HCT116 (cell line): ENCODE data around the gene PCBP3. TPM values are rescaled to one million over a fixed set of nuclear protein-coding genes. Genes with fewer than 3 reads are reported as not detected.

Experiments used
- ATAC-seq: fragments of 200-7000 bp; cut with Tn5 transposase; 2 replicates; pipeline ENCODE4 v1.9.1; 2020; ENCODE audit warnings: mild to moderate bottlenecking, moderate library complexity
- BruUV-seq: library from RNA; stranded (reverse); fragments of 400-500 nt; replicated peaks from 2 replicates; lab custom pipeline; 2021; lab: Mats Ljungman, UMichigan
- CTCF ChIA-PET: fragments of 300-600 bp; sonication (Branson Sonifier 250); formaldehyde crosslinking; loops from one replicate; lab custom pipeline; 2021; ENCODE audit warnings: antibody characterized with exemption; lab: Charles Lee
- POLR2A ChIA-PET: fragments of 300-600, 350-600 bp; sonication (Branson Sonifier 250); formaldehyde crosslinking; loops from one replicate; lab custom pipeline; 2021; ENCODE audit warnings: antibody characterized with exemption; lab: Charles Lee
- RAD21 ChIA-PET, 2 experiments: fragments of 300-600 bp; sonication (Branson Sonifier 250); formaldehyde crosslinking; loops; one replicate each; lab custom pipeline; 2023; ENCODE audit warnings: low total read pairs in 2 of 2; ENCODE audit not compliant: uncharacterized antibody in 2 of 2, unreplicated experiment in 2 of 2, low non-redundant PET in 1 of 2; lab: Charles Lee
- DNase-seq: peaks from one replicate; pipeline ENCODE4 v3.0.0-alpha.2; 2010; ENCODE audit warnings: low read depth, low spot score
- H2AFZ ChIP-seq: fragments of 200-600 bp; shearing (Covaris generic), sonication (generic); 2 replicates; pipeline ENCODE4 v1.6.1; 2017; ENCODE audit warnings: low read depth, mixed run types, mixed read lengths, antibody characterized with exemption, low read length; ENCODE audit not compliant: poor library complexity, severe bottlenecking
- H3K27ac ChIP-seq: 2 replicates; pipeline ENCODE4 v1.5.1; 2012; ENCODE audit warnings: low read depth, low read length
- H3K27me3 ChIP-seq: fragments of 200-600 bp; sonication (generic); 2 replicates; pipeline ENCODE4 v1.6.1; 2016; ENCODE audit warnings: mixed run types, low read length, mixed read lengths; ENCODE audit not compliant: insufficient read depth
- H3K36me3 ChIP-seq, 2 experiments: fragments of 200-500 bp in 1 of 2; fragments of 200-600 bp in 1 of 2; sonication (Bioruptor generic) in 1 of 2; sonication (generic) in 1 of 2; 2 replicates each; pipeline versions ENCODE4 v1.5.1 to v1.6.1; 2014 to 2016; ENCODE audit warnings: low read length in 2 of 2, inconsistent platforms in 1 of 2, mixed read lengths in 1 of 2, mixed run types in 1 of 2; ENCODE audit not compliant: insufficient read depth in 2 of 2, control insufficient read depth in 1 of 2
- H3K4me1 ChIP-seq, 2 experiments: fragments of 200-600 bp in 1 of 2; sonication (generic) in 1 of 2; 2 replicates each; pipeline versions ENCODE4 v1.5.1 to v1.6.1; 2012 to 2017; ENCODE audit warnings: low read length in 2 of 2, inconsistent platforms in 1 of 2, mild to moderate bottlenecking in 1 of 2, mixed read lengths in 1 of 2, mixed run types in 1 of 2, moderate library complexity in 1 of 2; ENCODE audit not compliant: insufficient read depth in 2 of 2, control insufficient read depth in 1 of 2
- H3K4me2 ChIP-seq: fragments of 200-600 bp; sonication (generic); 2 replicates; pipeline ENCODE4 v1.6.1; 2017; ENCODE audit warnings: mixed run types, low read length, mixed read lengths
- H3K4me3 ChIP-seq, 2 experiments: fragments of 200-600 bp in 1 of 2; sonication (generic) in 1 of 2; replicated peaks in 1 of 2; 2 replicates each; pipeline ENCODE4 v1.5.1; 2011 to 2016; ENCODE audit warnings: low read length in 2 of 2, control low read depth in 1 of 2, low read depth in 1 of 2, mild to moderate bottlenecking in 1 of 2, mixed read lengths in 1 of 2, mixed run types in 1 of 2
- H3K79me2 ChIP-seq: fragments of 200-600 bp; sonication (generic); 2 replicates; pipeline ENCODE4 v1.6.1; 2017; ENCODE audit warnings: mild to moderate bottlenecking, mixed run types, low read length, moderate library complexity, mixed read lengths; ENCODE audit not compliant: insufficient read depth
- H3K9ac ChIP-seq: fragments of 200-600 bp; sonication (generic); 2 replicates; pipeline ENCODE4 v1.6.1; 2016; ENCODE audit warnings: low read length, mixed read lengths
- H3K9me2 ChIP-seq: fragments of 200-600 bp; sonication (generic), shearing (Covaris generic); 2 replicates; pipeline ENCODE4 v1.6.1; 2017; ENCODE audit warnings: mixed run types, mild to moderate bottlenecking, moderate library complexity; ENCODE audit not compliant: insufficient read depth
- H3K9me3 ChIP-seq, 2 experiments: fragments of 200-500 bp in 1 of 2; fragments of 200-600 bp in 1 of 2; sonication (Bioruptor generic) in 1 of 2; sonication (generic) in 1 of 2; 2 replicates each; pipeline ENCODE4 v1.6.1; 2014 to 2017; ENCODE audit warnings: low read length in 2 of 2, mixed read lengths in 2 of 2, inconsistent platforms in 1 of 2, low read depth in 1 of 2, mild to moderate bottlenecking in 1 of 2, mixed run types in 1 of 2, moderate library complexity in 1 of 2; ENCODE audit not compliant: control insufficient read depth in 1 of 2, insufficient read depth in 1 of 2
- H4K20me1 ChIP-seq: fragments of 200-600 bp; sonication (generic), shearing (Covaris generic); 2 replicates; pipeline ENCODE4 v1.6.1; 2017; ENCODE audit warnings: mixed run types, mild to moderate bottlenecking, moderate library complexity; ENCODE audit not compliant: insufficient read depth
- CBX3 ChIP-seq: IDR thresholded peaks from 2 replicates; pipeline ENCODE4 v1.6.1; 2012; ENCODE audit warnings: low read depth
- CEBPB ChIP-seq: IDR thresholded peaks from 2 replicates; pipeline ENCODE4 v1.6.1; 2012; ENCODE audit warnings: low read depth
- EZH2 ChIP-seq: fragments of 200-600 bp; sonication (generic); IDR thresholded peaks from 2 replicates; pipeline ENCODE4 v1.6.1; 2017; ENCODE audit warnings: antibody characterized with exemption, mixed run types
- EZH2phosphoT487 ChIP-seq: fragments of 200-600 bp; IDR thresholded peaks from 2 replicates; pipeline ENCODE4 v1.6.1; 2018; ENCODE audit warnings: antibody characterized with exemption, borderline replicate concordance
- FOSL1 ChIP-seq: IDR thresholded peaks from 2 replicates; pipeline ENCODE4 v1.6.1; 2012; ENCODE audit warnings: low read depth
- POLR2A ChIP-seq: IDR thresholded peaks from 2 replicates; pipeline ENCODE4 v1.7.0; 2011; ENCODE audit warnings: borderline replicate concordance; ENCODE audit not compliant: insufficient read depth, insufficient read length; ENCODE audit errors: extremely low read depth
- SP1 ChIP-seq: IDR thresholded peaks from 2 replicates; pipeline ENCODE4 v1.6.1; 2012; ENCODE audit warnings: low read depth
- TCF7L2 ChIP-seq: IDR thresholded peaks from 2 replicates; pipeline ENCODE4 v1.7.0; 2011; ENCODE audit warnings: borderline replicate concordance, inconsistent platforms; ENCODE audit not compliant: insufficient read depth, insufficient read length; ENCODE audit errors: extremely low read depth
- YY1 ChIP-seq: IDR thresholded peaks from 2 replicates; pipeline ENCODE4 v1.6.1; 2011; ENCODE audit warnings: low read length, low read depth, moderate library complexity, mild to moderate bottlenecking; ENCODE audit not compliant: insufficient replicate concordance; ENCODE audit errors: extremely low read depth
- intact Hi-C: fragments of 100-400 bp; cut with micrococcal nuclease; formaldehyde crosslinking; loops from 2 replicates; pipeline ENCODE4 v1.10.0; 2022
- total RNA-seq: library from RNA; stranded (reverse); gene quantifications from one replicate; pipeline ENCODE4 v1.2.1, GENCODE V29; 2021; ENCODE audit not compliant: unreplicated experiment
- TF ChIP-seq, protein P1 (sequence below): IDR thresholded peaks from 2 replicates; pipeline ENCODE4 v1.6.1; 2012; ENCODE audit warnings: low read depth
- TF ChIP-seq, protein P2 (sequence below): IDR thresholded peaks from 2 replicates; pipeline ENCODE4 v1.6.1; 2012

PCBP3 gene
- total RNA-seq, 1 experiment from 2014 or later: 3.1 TPM

- TF ChIP-seq CBX3: no peak
- ChIA-PET RAD21 (interaction anchor here in 1 of 2 experiments (0.7 kb wide), 1 partner anchor 192 kb away, joined by 4 read pairs; no protein-coding TSS in a partner anchor), CTCF (no interaction called here), POLR2A (interaction anchor here (1.2 kb wide), 1 partner anchor 27 kb away, joined by 3 read pairs; no protein-coding TSS in a partner anchor)
- Histone ChIP-seq H3K27me3 (0 out of 2 replicates have a peak, but pooled peaks cover 2% of the 10 kb centered on the region), H3K4me1 (peaks cover 15% of the 10 kb centered on the region in 2 experiments), H3K4me2 (no peak overlapping the region), H3K9ac (no peak overlapping the region), H3K27ac (no peak overlapping the region), H3K9me2 (no peaks in the 10 kb centered on the region), H3K9me3 (no peaks in the 10 kb centered on the region), H2AFZ (no peak overlapping the region), H3K36me3 (no peaks in the 10 kb centered on the region), H3K79me2 (no peaks in the 10 kb centered on the region), H3K4me3 (no peak overlapping the region), H4K20me1 (no peaks in the 10 kb centered on the region)
- ATAC-seq (no peak), DNase-seq (no peak)
- intact Hi-C loops: no loop called here
- BruUV-seq: no TSS peak
Observed at GRCh38 chr21:45748593-45748992, 105.1 kb downstream of the PCBP3 start.

DNA sequence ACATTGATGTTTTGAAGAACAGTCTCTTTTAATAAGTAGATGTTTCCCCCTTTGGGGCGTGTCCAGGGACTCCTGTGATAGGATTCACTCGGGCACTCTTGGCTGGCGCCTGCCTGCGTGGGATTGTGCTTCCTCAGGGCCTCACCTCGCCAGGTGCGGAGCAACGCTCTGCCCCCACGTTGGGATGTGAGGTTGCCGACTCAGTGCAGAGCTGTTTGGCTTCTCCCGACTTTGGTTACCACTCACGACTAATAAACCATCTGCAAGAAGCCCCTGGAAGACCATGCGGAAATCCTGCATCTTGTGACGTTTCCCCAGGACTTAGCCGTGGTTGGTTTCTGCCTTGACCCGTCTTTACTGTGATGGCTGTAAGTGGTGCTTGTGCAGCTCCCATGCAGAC lies 106.4 kb downstream of the PCBP3 start:
- POLR2A ChIA-PET: no interaction called here
- no peak overlapping the region for H3K9ac ChIP-seq
- H3K27ac ChIP-seq: no peak overlapping the region
- peaks cover 15% of the 10 kb centered on the region in 2 experiments for H3K4me1 ChIP-seq
- no peaks in the 10 kb centered on the region; a peak in 1 of 4 replicates for H3K9me3 ChIP-seq
- RAD21 ChIA-PET: no interaction called here
- H3K4me3 ChIP-seq: no peak overlapping the region
- H3K36me3 ChIP-seq: no peaks in the 10 kb centered on the region
- H2AFZ ChIP-seq: no peak overlapping the region
- DNase-seq (no peak), ATAC-seq (no peak)
- 0 out of 2 replicates have a peak, but pooled peaks cover 3% of the 10 kb centered on the region for H3K27me3 ChIP-seq
- no peak overlapping the region for H3K4me2 ChIP-seq
- BruUV-seq: no TSS peak
- no peak for TF ChIP-seq CEBPB
- CTCF ChIA-PET: no interaction called here
- no peaks in the 10 kb centered on the region for H3K9me2 ChIP-seq
- intact Hi-C loops: no loop called here
- no peaks in the 10 kb centered on the region for H4K20me1 ChIP-seq
- H3K79me2 ChIP-seq: no peaks in the 10 kb centered on the region

DNA sequence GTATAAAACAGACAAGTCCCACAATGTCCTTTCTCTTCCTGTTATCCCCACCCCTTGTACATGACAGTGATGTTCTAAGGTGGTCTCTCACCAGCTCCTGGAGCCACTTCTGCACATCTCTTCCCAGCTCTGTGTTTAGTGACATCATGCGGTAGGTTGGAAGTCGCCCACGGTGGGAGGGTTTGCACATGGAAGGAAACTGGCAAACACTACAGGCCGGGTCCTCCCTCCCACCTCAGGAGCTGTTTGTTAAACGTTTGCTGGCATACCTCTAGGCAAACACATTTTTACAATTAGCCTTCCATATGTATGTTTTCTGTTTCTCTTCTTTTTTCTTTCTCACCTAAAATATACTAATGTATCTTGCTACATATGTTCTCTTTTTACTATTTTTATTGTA lies 107.4 kb downstream of the PCBP3 start:
- peaks cover 15% of the 10 kb centered on the region in 2 experiments for H3K4me1 ChIP-seq
- ATAC-seq (no peak), DNase-seq (no peak)
- BruUV-seq: no TSS peak
- no peaks in the 10 kb centered on the region for H3K79me2 ChIP-seq
- H3K27me3 ChIP-seq: 0 out of 2 replicates have a peak, but pooled peaks cover 3% of the 10 kb centered on the region
- no peaks in the 10 kb centered on the region for H3K36me3 ChIP-seq
- H3K9ac ChIP-seq: no peak overlapping the region
- ChIA-PET CTCF (no interaction called here), POLR2A (no interaction called here), RAD21 (no interaction called here)
- H4K20me1 ChIP-seq: no peaks in the 10 kb centered on the region
- no peaks in the 10 kb centered on the region; a peak in 1 of 4 replicates for H3K9me3 ChIP-seq
- no peaks in the 10 kb centered on the region for H3K9me2 ChIP-seq
- H3K27ac ChIP-seq: no peak overlapping the region
- H3K4me2 ChIP-seq: no peak overlapping the region
- no peak overlapping the region for H2AFZ ChIP-seq
- intact Hi-C loops: no loop called here
- H3K4me3 ChIP-seq: no peak overlapping the region
- TF ChIP-seq, protein P1, sequence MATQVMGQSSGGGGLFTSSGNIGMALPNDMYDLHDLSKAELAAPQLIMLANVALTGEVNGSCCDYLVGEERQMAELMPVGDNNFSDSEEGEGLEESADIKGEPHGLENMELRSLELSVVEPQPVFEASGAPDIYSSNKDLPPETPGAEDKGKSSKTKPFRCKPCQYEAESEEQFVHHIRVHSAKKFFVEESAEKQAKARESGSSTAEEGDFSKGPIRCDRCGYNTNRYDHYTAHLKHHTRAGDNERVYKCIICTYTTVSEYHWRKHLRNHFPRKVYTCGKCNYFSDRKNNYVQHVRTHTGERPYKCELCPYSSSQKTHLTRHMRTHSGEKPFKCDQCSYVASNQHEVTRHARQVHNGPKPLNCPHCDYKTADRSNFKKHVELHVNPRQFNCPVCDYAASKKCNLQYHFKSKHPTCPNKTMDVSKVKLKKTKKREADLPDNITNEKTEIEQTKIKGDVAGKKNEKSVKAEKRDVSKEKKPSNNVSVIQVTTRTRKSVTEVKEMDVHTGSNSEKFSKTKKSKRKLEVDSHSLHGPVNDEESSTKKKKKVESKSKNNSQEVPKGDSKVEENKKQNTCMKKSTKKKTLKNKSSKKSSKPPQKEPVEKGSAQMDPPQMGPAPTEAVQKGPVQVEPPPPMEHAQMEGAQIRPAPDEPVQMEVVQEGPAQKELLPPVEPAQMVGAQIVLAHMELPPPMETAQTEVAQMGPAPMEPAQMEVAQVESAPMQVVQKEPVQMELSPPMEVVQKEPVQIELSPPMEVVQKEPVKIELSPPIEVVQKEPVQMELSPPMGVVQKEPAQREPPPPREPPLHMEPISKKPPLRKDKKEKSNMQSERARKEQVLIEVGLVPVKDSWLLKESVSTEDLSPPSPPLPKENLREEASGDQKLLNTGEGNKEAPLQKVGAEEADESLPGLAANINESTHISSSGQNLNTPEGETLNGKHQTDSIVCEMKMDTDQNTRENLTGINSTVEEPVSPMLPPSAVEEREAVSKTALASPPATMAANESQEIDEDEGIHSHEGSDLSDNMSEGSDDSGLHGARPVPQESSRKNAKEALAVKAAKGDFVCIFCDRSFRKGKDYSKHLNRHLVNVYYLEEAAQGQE: no peak
- TF ChIP-seq POLR2A: no peak
- TF ChIP-seq EZH2phosphoT487: no peak
- no peak for TF ChIP-seq EZH2
- no peak for TF ChIP-seq SP1
- no peak for TF ChIP-seq FOSL1
- no peak for TF ChIP-seq YY1
- TF ChIP-seq, protein P2, sequence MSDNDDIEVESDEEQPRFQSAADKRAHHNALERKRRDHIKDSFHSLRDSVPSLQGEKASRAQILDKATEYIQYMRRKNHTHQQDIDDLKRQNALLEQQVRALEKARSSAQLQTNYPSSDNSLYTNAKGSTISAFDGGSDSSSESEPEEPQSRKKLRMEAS: no peak
- no peak for TF ChIP-seq TCF7L2
